SK-N-MC (cell line): ENCODE measurements around the gene RPP25L.

ENCODE experiments used
- DNase-seq: peaks from one replicate; pipeline ENCODE4 v3.0.0-alpha.2; 2011; ENCODE audit warnings: low read depth, low spot score
- H3K27ac ChIP-seq: fragments of 200-600 bp; sonication (generic); 2 replicates; pipeline ENCODE4 v1.5.1; 2016; ENCODE audit warnings: mixed run types
- H3K36me3 ChIP-seq: fragments of 200-600 bp; sonication (generic); 2 replicates; pipeline ENCODE4 v1.6.1; 2017; ENCODE audit warnings: antibody characterized with exemption, low read length, mixed read lengths; ENCODE audit not compliant: insufficient read depth
- H3K4me3 ChIP-seq: fragments of 200-600 bp; sonication (generic); 2 replicates; pipeline ENCODE4 v1.5.1; 2016
- H3K9ac ChIP-seq: fragments of 200-600 bp; sonication (generic); 2 replicates; pipeline ENCODE4 v1.8.0; 2017; ENCODE audit warnings: mixed run types, mixed read lengths; ENCODE audit not compliant: insufficient read length
- H3K9me3 ChIP-seq: fragments of 200-600 bp; sonication (generic); 2 replicates; pipeline ENCODE4 v1.6.1; 2017; ENCODE audit warnings: low read depth, mild to moderate bottlenecking, antibody characterized with exemption, low read length, moderate library complexity, mixed read lengths
- EZH2 ChIP-seq: fragments of 200-600 bp; sonication (generic); IDR thresholded peaks from one replicate; pipeline ENCODE4 v1.6.1; 2017; ENCODE audit warnings: antibody characterized with exemption
- FOXP2 ChIP-seq: optimal IDR thresholded peaks from 2 replicates; pipeline ENCODE3; 2011; ENCODE audit warnings: mild to moderate bottlenecking, moderate library complexity; ENCODE audit not compliant: insufficient read depth; ENCODE audit errors: extremely low read length, control extremely low read depth
- POLR2AphosphoS5 ChIP-seq: IDR thresholded peaks from 2 replicates; pipeline ENCODE4 v1.6.1; 2012; ENCODE audit warnings: mild to moderate bottlenecking, low read depth, low read length, borderline replicate concordance

Gene RPP25L, protein sequence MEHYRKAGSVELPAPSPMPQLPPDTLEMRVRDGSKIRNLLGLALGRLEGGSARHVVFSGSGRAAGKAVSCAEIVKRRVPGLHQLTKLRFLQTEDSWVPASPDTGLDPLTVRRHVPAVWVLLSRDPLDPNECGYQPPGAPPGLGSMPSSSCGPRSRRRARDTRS

DNA sequence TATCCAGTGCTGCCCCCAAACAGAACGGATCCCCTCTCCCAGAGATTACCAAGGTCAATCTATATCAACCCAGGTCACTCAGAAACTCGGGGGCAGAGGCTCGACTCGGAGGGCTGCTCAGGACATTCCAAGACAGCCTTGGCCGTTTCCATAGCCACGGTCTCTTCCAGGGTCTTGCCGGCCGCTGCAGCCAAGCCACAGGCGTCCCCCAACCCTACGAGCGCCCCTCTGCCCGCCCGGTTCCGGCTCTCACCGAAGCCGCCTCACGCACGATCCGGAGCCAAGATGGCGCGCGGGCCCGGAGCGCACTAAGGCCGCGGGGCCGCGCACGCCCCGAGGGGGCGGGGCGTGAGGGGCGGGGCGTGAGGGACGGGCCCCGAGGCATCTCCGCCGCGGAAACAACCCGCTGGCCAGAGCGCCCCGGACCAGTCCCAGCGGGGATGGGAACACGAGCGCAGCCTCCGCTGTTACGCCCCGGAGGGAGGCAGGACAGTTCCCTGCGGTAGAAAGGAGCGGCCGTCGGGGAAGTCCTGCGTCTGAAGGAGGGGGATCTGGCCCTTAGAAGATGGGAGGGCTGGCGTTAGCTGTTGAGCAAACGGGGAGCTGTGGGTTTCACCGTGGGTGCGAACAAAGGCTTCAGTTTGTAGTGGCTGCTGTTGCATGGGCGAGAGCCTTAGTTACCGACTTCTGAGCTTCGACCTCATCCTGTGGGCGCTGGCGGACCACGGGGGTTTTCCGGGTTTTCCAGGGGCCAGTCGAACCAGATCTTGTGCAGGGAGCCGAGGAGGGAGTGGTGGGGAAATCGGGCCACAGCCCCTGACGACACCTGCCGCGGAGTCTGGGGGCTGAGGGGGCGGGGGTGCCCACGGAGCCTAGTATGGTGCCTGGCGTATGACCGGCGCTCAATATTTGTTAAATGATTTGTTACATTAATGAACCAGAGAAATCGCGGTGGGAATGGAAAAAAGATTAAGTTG, at the start of gene RPP25L:
Gene RPP25L, minus strand, starts transcription at position 287 of the 977 bp plus-strand sequence. CDS start 801 bp downstream, outside the sequence.
- Histone ChIP-seq H3K9ac (peak within 1 kb of the TSS; percentile 94), H3K9me3 (no peaks in the 10 kb centered on the region), H3K36me3 (no peaks in the 10 kb centered on the region), H3K27ac (peak within 1 kb of the TSS; percentile 59), H3K4me3 (peak within 1 kb of the TSS; percentile 87)
- no peak for DNase-seq
- TF ChIP-seq POLR2AphosphoS5 (peak; percentile 95), FOXP2 (no peak)

DNA sequence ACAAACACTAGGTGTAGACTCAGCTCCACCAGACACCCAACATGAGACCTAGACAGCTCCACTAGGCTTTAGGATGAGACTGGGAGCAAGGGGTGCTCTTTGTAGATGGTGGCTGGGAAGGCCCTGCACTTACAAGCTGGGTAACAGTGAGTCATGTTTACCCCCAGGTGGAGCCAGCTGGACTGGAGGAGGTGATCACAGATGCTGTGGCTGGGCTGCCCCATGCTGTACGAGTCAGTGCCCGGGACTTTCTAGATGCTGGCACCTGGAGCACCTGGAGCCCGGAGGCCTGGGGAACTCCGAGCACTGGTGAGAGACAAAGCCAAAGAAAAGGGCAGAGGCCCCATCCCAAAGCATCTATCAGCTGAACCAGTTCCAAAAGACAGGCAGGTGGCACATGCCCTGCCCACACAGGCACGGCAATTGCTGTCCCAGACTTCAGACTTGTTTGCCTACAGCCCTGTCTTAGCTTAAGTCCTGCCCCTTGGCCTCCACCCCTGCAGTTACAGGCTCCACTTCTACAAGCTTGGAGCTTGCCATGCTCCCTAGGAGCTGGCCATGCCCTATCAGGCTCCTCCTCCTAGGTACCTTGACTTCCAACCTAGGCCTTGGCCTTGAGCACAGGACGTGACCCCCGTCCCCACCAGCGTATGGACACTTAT, 47.8 kb upstream of the RPP25L start:
- H3K4me3 ChIP-seq: no peak overlapping the region
- no peaks in the 10 kb centered on the region for H3K9me3 ChIP-seq
- no peak overlapping the region for H3K9ac ChIP-seq
- TF ChIP-seq POLR2AphosphoS5: no peak
- DNase-seq: no peak
- H3K27ac ChIP-seq: no peak overlapping the region
- peaks cover 14% of the 10 kb centered on the region; the same call in 1 of the 2 replicates for H3K36me3 ChIP-seq

DNA sequence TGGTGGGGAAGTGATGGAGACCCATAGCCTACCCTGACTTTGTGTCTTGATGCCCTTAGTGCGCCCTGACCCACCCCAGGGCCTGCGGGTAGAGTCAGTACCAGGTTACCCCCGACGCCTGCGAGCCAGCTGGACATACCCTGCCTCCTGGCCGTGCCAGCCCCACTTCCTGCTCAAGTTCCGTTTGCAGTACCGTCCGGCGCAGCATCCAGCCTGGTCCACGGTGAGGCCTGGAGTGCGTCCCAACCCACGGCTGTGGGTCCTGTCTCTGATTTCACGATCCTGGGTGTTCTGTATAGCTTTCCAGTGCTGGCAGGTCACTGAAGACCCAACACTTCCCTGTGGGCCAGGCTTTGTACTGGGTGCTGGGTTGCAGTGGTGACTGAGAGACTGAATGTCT, 46.6 kb upstream of the RPP25L start:
- TF ChIP-seq FOXP2 (no peak), POLR2AphosphoS5 (no peak), EZH2 (no peak)
- DNase-seq: no peak
- no peaks in the 10 kb centered on the region for H3K9me3 ChIP-seq

DNA sequence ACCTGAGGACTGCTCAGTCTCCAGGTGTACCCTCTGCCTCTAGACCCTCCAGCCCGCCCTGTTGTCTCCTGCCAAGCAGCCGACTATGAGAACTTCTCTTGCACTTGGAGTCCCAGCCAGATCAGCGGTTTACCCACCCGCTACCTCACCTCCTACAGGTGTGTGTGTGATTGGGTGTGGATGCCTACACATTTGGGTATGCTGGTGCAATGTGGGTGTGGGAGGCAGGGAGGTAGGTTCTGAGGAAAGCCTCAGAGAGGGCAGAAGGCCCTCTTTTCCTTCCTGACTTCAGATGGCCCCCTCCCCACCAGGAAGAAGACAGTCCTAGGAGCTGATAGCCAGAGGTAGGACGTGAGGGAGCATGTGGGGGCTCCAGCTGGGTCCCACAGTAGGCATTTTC, 45.1 kb upstream of the RPP25L start:
- DNase-seq: no peak
- TF ChIP-seq FOXP2: no peak
- TF ChIP-seq EZH2: no peak
- TF ChIP-seq POLR2AphosphoS5: no peak
- peaks cover 14% of the 10 kb centered on the region; the same call in 1 of the 2 replicates for H3K36me3 ChIP-seq
- no peak overlapping the region for H3K27ac ChIP-seq
- no peaks in the 10 kb centered on the region for H3K9me3 ChIP-seq
- H3K9ac ChIP-seq: no peak overlapping the region
- no peak overlapping the region for H3K4me3 ChIP-seq

More for the DNA sequence above, 46.6 kb upstream of the RPP25L start:
- H3K36me3 ChIP-seq: peaks cover 14% of the 10 kb centered on the region; the same call in 1 of the 2 replicates
- no peak overlapping the region for H3K4me3 ChIP-seq
- no peak overlapping the region for H3K9ac ChIP-seq
- H3K27ac ChIP-seq: no peak overlapping the region

DNA sequence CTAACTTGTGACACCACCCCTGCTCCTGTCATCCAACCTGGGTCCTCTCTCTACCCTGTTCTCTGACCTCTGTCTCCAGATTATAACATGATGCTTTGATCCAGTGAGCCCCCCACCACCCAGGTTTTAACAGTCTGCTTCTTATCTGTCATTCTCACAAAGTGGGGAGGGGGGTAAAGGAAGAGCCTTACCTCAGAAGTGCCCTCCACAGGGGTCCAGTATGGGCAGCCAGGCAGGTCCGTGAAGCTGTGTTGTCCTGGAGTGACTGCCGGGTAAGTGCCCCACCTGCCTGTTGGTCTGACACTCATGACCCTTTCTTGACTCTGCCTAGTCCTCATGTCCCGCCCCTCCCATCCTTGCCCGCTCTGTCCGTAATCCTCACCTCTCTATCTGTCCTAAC, 43.5 kb upstream of the RPP25L start:
- Histone ChIP-seq H3K9ac (no peak overlapping the region), H3K36me3 (peaks cover 8% of the 10 kb centered on the region; the same call in 1 of the 2 replicates), H3K9me3 (no peaks in the 10 kb centered on the region), H3K27ac (peak overlapping the region; percentile 98; the same call in 1 of the 2 replicates), H3K4me3 (peak overlapping the region; percentile 81; the same call in 1 of the 2 replicates)
- TF ChIP-seq POLR2AphosphoS5 (no peak), EZH2 (no peak), FOXP2 (no peak)
- no peak for DNase-seq

DNA sequence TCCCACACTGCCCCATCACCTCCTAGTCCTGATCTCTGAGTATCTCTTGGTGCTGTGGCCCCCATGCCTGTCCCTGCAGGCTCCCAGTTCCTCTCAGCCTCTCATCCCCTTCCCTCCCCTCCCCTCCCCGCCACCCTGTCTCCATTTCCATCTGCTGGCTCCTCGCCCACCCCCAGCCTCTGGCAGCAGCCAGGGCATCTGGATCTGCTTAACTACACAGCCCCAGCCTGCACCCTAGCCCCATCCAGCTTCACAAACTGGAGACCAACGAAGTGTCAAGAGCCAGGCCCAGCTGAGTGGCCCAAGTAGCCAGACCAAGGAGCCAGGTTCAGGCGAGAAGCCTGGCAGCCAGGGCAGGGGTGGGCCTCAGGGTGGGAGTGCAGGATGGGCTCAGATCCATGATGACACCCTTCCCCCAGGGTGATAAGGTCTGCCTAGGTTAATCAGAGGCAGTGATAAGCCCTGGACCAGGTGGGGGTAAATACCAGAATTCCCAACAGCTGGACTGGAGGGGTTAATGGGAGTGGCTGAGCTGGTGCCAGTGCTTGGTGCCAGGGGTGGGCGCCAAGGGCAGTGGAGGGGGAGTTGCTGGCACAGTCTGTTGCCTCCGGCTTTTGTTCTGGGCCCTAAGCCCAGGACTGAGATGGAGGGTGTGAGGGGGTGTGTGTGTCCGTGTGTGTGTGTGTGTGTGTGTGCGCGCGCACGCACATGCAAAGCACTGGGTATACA, 42.6 kb upstream of the RPP25L start:
- H3K9ac ChIP-seq: peak overlapping the region; percentile 78
- peak overlapping the region; percentile 81 for H3K4me3 ChIP-seq
- peaks cover 8% of the 10 kb centered on the region; the same call in 1 of the 2 replicates for H3K36me3 ChIP-seq
- no peaks in the 10 kb centered on the region for H3K9me3 ChIP-seq
- DNase-seq: no peak
- TF ChIP-seq POLR2AphosphoS5 (no peak), EZH2 (no peak)
- H3K27ac ChIP-seq: peak overlapping the region; percentile 98

DNA sequence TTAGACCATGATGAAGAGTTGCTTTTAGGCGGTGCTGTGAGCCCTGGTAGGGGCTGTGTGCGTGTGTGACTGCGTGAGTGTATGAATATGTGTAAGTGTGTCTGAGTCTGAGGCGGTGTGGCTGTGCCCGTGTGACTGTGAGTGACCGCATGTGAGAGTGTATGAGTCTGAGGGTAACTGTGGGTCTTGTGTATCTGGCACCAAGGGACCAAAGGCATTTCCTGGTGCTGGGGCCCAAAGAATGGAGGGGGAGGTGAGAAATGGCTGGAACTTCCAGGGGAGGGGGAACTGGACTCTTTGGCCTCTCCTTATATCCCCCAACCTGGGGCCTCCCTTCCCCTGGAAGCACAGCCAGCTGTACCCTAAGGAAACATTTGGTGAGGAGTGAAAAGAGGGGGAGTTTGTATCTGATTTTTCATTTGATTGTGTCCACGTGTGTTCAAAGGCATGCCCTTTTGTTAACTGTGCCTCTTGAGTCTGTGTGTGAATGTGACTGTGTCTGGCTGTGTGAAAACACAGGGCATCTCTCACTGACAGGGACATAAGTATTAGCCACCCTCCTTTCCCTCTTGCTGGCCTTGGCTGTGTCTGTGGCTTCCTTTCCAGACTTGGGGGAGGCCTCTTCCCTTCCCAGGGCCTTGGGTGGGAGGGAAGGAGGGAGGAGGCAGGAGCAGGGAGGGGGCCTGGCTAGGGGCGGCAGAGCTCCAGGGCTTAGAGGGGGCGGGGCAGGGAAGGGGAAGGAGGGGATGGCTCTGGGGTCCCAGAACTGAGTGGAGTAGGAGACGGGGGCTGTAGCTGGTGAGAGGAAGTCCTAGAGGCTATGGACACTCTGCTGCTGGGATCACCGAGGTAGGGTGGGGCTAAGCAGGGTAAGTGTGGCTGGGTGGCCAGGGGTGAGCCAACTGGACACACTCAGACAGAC, 41.5 kb upstream of the RPP25L start:
- Histone ChIP-seq H3K9ac (peak overlapping the region; percentile 78), H3K36me3 (peaks cover 18% of the 10 kb centered on the region; the same call in 1 of the 2 replicates), H3K4me3 (peak overlapping the region; percentile 81), H3K27ac (peak overlapping the region; percentile 98), H3K9me3 (no peaks in the 10 kb centered on the region)
- peak; percentile 84 for TF ChIP-seq POLR2AphosphoS5
- TF ChIP-seq FOXP2: no peak
- no peak for DNase-seq
